H54 (cell line): ENCODE results near the gene KRT80.
A peak's percentile ranks its signal among the peaks of the same experiment; 100 is the strongest.

Experiments used
- DNase-seq: peaks from one replicate; pipeline ENCODE4 v3.0.0; 2011; ENCODE audit warnings: low spot score, mixed read lengths; ENCODE audit not compliant: insufficient read length
- FAIRE-seq: peaks from 3 replicates; lab custom pipeline; 2011; peaks lifted over from hg19 to GRCh38; lab: Jason Lieb, UNC
- POLR2A ChIP-seq: IDR thresholded peaks from 2 replicates; pipeline ENCODE4 v1.6.1; 2011; ENCODE audit warnings: low read depth, mild to moderate bottlenecking, low read length

The KRT80 gene

DNA sequence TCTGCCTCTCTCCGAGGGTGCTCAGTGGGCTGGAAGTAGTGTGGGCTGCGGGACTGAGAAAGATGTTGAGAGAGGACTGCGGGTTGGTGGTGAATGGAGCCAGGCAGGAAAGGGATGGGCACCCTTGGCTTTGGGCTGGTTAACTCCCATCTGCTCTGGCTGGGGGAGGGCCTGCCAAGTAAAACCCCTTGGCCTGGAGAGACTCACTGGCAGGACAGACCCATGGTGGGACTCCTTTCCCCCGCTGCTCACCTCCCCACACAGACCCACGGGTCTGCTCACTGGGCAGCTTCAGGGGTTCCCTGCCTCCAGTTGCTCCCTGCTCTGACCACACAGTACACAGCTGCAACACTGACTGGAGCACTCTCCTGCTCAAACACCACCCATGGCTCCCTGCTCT is 54.1 kb downstream of the KRT80 start:
- TF ChIP-seq POLR2A, result no peak

DNA sequence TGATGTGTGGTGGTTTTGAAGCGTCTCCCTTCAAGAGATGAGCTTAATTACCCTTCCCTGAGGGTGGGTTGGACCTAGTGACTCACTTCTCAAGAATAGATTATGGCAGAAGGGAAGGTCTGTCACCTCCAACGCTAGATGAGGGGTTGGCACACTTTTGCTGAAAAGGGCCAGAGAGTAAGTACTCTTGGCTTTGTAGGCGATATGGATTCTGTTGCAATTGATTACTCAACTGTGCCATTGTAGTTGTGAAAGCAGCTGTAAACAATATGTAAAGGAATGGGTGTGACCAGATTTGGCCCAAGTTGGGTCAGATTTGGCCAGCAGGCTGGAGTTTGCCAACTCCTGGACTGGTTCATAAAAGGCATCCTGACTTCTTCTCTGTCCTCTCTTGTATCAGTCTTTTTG is 59.1 kb downstream of the KRT80 start:
- TF ChIP-seq POLR2A, result no peak
- no peak for DNase-seq
- no peak for FAIRE-seq

More for the DNA sequence above, 54.1 kb downstream of the KRT80 start:
- FAIRE-seq (no peak), DNase-seq (no peak)

DNA sequence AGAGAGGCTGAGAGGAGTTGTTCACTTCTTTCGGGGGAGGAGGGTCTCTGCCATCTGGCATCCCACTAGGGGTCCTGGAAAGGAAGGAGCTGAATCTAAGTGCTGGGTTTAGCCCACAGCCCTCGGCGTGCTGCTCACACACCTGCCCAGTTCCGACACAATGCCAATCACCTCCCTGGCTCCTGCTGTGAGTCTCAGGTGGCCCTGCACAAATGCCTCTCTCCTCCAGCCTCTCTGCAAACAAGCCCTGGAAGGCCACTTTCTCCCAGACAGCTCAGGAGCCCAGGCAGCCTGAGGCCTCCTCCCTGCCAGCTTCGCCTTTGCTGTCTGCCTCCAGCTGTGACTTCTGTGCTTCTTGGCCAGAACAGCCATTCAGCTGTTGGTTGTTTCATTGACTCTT is 61.1 kb downstream of the KRT80 start:
- no peak for DNase-seq
- FAIRE-seq, result no peak
- no peak for TF ChIP-seq POLR2A

DNA sequence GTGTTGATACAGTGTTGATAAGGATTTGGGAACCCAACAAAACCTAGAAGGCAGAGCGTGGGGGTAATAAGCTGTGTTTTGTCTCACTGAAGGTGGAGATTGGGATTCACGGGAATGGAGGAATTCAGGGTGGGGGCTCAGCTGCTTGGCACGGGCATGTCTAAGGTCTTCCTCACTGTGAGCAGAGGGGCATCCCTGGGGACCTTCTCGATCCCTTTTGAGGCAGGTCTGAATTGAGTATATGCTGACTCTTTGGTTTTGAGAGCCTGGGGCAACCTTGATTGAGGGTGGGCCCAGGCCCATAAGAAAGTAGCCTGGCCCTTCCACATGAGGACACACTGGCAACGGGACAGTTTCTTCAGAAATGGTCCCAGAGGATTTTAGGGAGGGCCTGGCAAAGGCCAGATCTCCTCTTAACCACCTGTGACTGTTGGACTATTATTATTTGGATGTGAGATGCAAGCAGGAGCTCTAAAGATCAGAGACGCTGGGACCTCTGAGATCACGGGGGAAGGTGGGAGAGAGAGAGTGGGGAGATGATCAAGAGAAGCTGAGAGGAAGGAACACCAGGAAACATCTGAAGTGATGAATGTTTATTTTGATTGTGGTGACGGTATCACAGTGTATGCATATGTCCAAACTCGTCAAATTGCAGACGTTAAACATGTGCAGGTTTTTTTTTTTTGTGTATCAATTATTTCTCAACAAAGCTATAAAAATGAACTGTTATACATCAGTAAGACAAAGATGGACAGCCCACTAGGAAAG is 63.9 kb downstream of the KRT80 start:
- TF ChIP-seq POLR2A, result no peak
- DNase-seq, result no peak
- FAIRE-seq, result no peak

DNA sequence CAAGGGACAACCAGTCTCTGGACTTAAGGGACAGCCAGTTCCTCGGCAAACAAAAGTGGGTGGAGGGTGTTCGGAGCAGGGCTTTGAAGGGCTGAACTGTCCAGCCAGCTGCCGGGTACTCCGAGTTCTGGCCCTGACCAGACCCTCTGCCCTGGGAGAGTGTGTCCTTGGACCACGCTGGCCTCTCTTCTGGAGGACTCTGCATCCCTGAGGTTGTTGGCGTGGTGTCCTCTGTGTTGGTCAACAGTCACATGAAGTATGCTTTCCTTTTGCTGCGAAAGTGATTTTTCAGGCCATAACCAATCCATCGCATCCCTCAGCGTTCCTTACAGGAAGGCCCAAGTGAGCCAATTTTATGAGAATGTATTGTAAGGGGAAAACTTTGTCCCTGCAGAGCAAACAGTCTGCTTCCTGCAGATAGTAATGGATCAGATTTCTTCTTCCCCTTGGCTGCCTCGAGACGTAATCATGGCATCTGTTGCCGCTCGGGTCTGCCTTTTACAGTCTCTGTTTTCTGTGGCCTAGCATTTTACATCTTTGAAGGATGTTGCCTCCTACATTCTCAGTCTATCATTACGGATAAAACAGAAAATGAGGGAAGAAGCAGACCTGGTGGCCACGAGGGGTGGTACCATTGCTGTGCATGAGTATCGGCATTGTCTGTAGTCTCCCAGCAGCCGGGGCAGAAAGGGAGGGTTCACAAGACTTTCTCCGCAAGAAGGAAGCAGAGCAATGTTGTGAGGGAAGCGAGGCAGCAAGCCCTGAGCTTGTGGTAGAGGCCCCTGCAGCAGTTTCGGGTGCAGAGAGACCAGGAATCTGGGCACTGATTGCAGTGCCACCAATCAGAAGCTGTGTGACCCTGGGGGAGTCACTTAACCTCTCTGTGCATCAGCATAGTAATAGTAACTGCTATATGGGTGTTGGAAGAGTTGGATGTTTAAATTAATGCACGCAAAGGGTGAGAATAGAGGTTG is 64.9 kb downstream of the KRT80 start:
- FAIRE-seq (no peak), DNase-seq (no peak)
- no peak for TF ChIP-seq POLR2A

DNA sequence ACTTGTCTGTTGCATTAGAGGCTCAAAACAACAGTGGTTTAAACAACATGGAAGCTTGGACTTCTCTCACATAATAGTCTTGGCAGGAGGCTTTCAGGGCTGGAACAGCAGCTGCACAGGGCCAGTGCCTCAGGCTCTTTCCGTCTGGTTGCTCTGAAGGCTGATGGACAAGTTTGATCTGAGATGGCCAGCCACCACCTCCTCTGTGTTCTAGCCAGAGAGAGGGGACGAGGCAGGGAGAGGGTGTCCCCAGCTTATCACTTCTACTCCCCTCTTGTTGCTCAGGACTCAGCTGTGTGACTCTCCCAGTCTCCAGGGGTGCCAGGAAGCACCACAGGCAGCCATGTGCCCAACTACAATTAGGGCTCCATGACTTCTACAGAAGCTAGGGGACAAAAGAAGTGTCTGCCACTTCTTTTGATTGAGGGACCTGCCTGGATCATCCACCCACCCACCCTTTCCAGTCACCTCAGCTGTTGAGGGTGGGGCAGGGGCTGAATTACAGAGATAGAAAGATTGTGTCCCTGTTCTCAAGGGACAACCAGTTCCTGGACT is 65.7 kb downstream of the KRT80 start:
- DNase-seq (no peak), FAIRE-seq (no peak)
- no peak for TF ChIP-seq POLR2A

DNA sequence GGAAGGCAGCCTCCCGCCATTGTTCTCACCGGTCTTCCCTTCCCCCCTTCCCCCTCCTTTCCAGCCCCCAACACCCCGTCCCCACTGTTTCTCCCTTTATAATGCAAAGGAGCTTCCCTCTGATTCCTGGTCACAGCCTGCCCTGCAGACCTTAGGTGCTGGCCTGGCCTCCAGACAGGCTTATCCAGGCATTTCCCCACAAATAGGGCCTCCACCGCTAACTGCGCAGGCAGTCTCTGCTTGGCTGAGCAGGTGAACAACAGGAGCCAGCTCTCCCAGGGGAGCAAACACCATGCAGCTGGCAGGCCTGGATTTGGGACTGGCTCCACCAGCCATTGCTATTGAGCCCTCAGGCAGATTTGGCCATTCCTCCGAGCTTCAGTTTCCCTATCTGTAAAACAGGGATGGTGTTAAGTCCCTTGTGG is 66.3 kb downstream of the KRT80 start:
- no peak for TF ChIP-seq POLR2A
- FAIRE-seq (no peak), DNase-seq (no peak)

DNA sequence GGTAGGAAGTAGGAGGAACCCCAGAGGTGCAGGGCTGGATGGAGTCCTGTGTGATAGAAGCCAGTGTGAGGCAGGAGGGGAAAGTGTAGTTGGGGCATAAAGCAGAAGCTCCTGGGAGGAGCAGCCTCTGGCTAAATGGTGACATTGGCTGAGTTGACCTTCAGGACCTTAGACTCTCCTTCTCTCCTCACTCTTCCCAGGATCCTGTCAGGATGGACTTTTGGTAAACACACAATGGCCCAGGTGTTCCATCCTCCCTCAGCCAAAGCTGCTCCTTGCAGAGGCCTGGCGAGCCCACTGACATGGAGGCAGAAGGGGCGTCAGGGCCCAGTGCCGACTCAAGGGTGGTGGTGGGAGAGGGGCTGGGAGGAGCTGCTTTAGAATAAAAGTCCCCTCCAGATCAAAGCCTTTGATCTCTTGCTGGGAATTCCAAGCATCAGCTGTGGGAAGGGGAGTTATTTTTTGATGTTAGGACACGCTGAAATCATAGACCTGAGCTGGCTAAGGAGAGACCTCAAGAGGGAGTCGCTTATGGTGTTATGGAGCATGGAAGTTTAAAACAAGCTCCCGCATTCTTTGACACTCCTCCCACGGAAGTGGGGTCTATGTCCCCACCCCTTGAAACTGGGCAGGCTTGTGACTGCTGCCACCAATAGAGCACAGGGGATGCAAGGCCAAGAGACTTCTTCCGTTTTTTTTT is 68.2 kb downstream of the KRT80 start:
- DNase-seq, result no peak
- FAIRE-seq, result no peak
- no peak for TF ChIP-seq POLR2A

DNA sequence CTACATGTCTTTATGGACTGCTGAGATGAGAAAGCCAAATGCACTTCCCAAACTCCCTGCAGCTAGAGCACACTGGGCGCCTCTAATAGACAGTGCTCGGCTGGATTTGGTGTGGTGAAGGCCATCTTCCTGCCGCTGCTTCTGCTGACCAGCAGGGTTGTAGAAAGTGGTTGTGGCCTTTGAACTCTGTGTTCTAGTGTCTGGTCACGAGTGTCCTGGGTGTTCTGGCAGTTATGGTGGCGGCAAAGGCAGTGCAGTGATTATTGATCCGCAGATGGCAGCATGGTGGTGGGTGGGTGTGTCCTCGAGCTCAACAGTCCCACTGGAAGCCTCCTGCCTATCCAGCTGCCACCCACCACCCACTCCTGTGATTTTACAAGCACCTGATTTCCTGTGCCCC is 68.9 kb downstream of the KRT80 start:
- no peak for TF ChIP-seq POLR2A
- no peak for FAIRE-seq
- no peak for DNase-seq

DNA sequence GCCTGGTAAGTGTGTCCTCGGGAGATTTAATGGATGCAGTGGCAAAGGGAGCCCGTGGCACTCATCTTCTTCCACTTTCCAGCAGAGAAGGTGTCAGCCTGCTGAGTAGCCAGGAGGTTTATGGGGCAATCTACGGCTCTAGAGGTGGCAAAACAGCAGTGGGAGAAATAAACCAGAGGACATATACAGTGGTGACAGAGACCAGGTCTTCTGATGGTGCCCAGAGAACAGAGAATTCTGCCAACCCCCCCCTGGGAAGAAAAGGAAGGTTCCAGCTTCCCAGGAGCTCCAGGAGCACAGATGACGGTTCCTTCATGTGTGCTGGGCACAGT is 69.3 kb downstream of the KRT80 start:
- no peak for TF ChIP-seq POLR2A
- DNase-seq, result no peak
- FAIRE-seq, result no peak

DNA sequence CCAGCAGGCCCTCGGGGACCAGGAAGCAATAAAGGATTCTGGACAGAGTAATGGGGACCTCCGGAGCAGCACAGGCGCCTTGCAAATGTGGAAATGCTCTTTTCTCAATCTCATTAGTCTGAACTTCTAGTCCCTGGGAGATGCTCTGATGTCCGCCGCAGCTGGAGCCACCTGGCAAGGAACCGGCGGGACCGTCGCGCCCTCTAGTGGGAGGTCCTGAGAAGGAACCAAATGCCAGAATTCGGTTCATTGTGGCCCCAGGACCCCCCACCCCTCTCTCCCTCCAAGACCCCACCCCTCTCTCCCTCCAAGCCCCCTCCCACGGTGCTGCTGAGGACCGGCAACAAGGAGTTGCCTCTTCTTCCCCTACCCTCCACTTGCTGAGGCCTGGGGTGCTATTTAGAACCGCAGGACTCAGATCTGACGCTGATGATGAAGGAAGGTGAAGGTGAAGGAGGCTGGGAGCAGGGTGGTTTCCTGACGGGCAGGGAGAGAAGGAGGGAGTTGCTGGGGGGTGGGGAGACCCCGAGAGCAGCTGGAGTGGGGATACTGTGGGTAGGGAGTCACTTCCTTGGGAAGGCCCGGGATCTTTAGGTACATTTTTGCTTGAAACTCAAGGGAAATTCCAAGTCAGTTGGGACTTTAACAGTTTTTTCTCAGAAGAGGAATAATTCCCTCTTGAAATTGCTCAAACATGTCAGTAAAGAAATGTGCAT is 69.8 kb downstream of the KRT80 start:
- DNase-seq (peak; percentile 69), FAIRE-seq (no peak)
- no peak for TF ChIP-seq POLR2A

DNA sequence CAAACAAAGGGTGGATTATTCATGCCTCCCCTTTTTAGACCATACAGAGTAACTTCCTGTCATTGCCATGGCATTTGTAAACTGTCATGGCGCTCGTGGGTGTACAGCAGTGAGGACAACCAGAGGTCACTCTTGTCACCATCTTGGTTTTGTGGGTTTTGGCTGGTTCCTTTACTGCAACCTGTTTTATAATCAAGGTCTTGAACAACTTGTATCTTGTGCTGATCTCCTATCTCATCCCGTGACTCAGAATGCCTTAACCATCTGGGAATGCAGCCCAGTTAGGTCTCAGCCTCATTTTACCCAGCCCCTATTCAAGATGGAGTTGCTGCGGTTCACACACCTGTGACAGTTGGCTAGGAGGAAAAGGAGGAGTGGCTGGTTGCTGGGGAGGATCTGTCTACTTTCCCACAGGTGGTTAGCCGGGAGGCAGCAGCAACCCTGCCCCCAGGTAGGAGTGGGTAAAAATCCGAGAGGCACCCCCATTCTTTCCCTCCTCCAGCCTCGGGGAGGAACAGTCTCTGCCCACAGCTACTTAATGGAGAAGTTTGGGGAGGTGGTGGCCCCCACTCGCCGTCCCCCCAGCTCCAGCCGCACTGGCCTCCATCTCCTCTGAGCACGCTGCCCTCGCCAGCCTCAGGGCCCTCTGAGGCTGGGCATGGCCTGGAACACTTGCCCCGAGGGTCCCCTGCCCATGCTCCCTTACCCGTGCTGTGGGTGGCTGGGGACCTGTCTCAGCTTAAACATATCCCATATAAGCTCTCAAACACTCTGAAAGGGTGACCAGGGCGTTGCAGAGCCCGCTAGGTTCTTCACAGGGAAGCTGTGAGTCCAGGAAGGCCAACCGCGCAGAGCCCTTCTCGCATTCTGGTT is 70.6 kb downstream of the KRT80 start:
- no peak for FAIRE-seq
- DNase-seq, result no peak
- no peak for TF ChIP-seq POLR2A
